ENCODE results near the gene UTF1.

UTF1 gene

GRCh38 chr10:133196936-133197758, 32.9 kb upstream of the UTF1 start:
- H3K4me3 ChIP-seq (ENCODE audit: low read depth in 1 of 2, low read length in 2 of 2): no peak overlapping the region

GRCh38 chr10:133197786-133198185, 32.2 kb upstream of the UTF1 start:
- H3K9me3 ChIP-seq (ENCODE audit: control insufficient read depth in 1 of 2, low read length in 2 of 2): no peaks in the 10 kb centered on the region
- no peaks in the 10 kb centered on the region for H3K4me1 ChIP-seq (ENCODE audit: control insufficient read depth in 1 of 2, insufficient read depth in 2 of 2, low read length in 2 of 2)
- H3K4me3 ChIP-seq (ENCODE audit: low read depth in 1 of 2, low read length in 2 of 2): no peak overlapping the region
- H3K27me3 ChIP-seq (ENCODE audit: control insufficient read depth in 1 of 2, insufficient read depth in 2 of 2, low read length in 2 of 2): no peaks in the 10 kb centered on the region
- H3K9ac ChIP-seq (ENCODE audit: low read depth in 1 of 2, low read length in 2 of 2): no peak overlapping the region
- H3K36me3 ChIP-seq (ENCODE audit: control insufficient read depth in 1 of 2, insufficient read depth in 2 of 2, low read length in 2 of 2): no peaks in the 10 kb centered on the region
- no peak overlapping the region for H3K27ac ChIP-seq (ENCODE audit: low read depth, low read length)

More at GRCh38 chr10:133196936-133197758, 32.9 kb upstream of the UTF1 start:
- Histone ChIP-seq H3K9ac (ENCODE audit: low read depth in 1 of 2, low read length in 2 of 2) (no peak overlapping the region), H3K9me3 (ENCODE audit: control insufficient read depth in 1 of 2, low read length in 2 of 2) (no peaks in the 10 kb centered on the region), H3K27me3 (ENCODE audit: control insufficient read depth in 1 of 2, insufficient read depth in 2 of 2, low read length in 2 of 2) (no peaks in the 10 kb centered on the region), H3K36me3 (ENCODE audit: control insufficient read depth in 1 of 2, insufficient read depth in 2 of 2, low read length in 2 of 2) (no peaks in the 10 kb centered on the region), H3K4me1 (ENCODE audit: control insufficient read depth in 1 of 2, insufficient read depth in 2 of 2, low read length in 2 of 2) (no peaks in the 10 kb centered on the region), H3K27ac (ENCODE audit: low read depth, low read length) (no peak overlapping the region)

GRCh38 chr10:133198206-133198605, 31.8 kb upstream of the UTF1 start:
- no peak overlapping the region for H3K9ac ChIP-seq (ENCODE audit: low read depth in 1 of 2, low read length in 2 of 2)
- no peaks in the 10 kb centered on the region for H3K27me3 ChIP-seq (ENCODE audit: control insufficient read depth in 1 of 2, insufficient read depth in 2 of 2, low read length in 2 of 2)
- H3K36me3 ChIP-seq (ENCODE audit: control insufficient read depth in 1 of 2, insufficient read depth in 2 of 2, low read length in 2 of 2): no peaks in the 10 kb centered on the region
- no peak overlapping the region for H3K27ac ChIP-seq (ENCODE audit: low read depth, low read length)
- H3K4me1 ChIP-seq (ENCODE audit: control insufficient read depth in 1 of 2, insufficient read depth in 2 of 2, low read length in 2 of 2): no peaks in the 10 kb centered on the region
- H3K9me3 ChIP-seq (ENCODE audit: control insufficient read depth in 1 of 2, low read length in 2 of 2): no peaks in the 10 kb centered on the region
- no peak overlapping the region for H3K4me3 ChIP-seq (ENCODE audit: low read depth in 1 of 2, low read length in 2 of 2)

- no peaks in the 10 kb centered on the region for H3K36me3 ChIP-seq (ENCODE audit: control insufficient read depth in 1 of 2, insufficient read depth in 2 of 2, low read length in 2 of 2)
These were observed 31.2 kb upstream of the UTF1 start for GRCh38 chr10:133198621-133199487.

GRCh38 chr10:133199488-133199885, 30.5 kb upstream of the UTF1 start:
- Histone ChIP-seq H3K9me3 (ENCODE audit: control insufficient read depth in 1 of 2, low read length in 2 of 2) (no peaks in the 10 kb centered on the region), H3K9ac (ENCODE audit: low read depth in 1 of 2, low read length in 2 of 2) (no peak overlapping the region), H3K4me1 (ENCODE audit: control insufficient read depth in 1 of 2, insufficient read depth in 2 of 2, low read length in 2 of 2) (no peaks in the 10 kb centered on the region)

More at GRCh38 chr10:133198621-133199487, 31.2 kb upstream of the UTF1 start:
- Histone ChIP-seq H3K27me3 (ENCODE audit: control insufficient read depth in 1 of 2, insufficient read depth in 2 of 2, low read length in 2 of 2) (no peaks in the 10 kb centered on the region), H3K9ac (ENCODE audit: low read depth in 1 of 2, low read length in 2 of 2) (no peak overlapping the region), H3K27ac (ENCODE audit: low read depth, low read length) (no peak overlapping the region), H3K9me3 (ENCODE audit: control insufficient read depth in 1 of 2, low read length in 2 of 2) (no peaks in the 10 kb centered on the region), H3K4me1 (ENCODE audit: control insufficient read depth in 1 of 2, insufficient read depth in 2 of 2, low read length in 2 of 2) (no peaks in the 10 kb centered on the region), H3K4me3 (ENCODE audit: low read depth in 1 of 2, low read length in 2 of 2) (no peak overlapping the region)

GRCh38 chr10:133199992-133200611, 29.9 kb upstream of the UTF1 start:
- Histone ChIP-seq H3K9me3 (ENCODE audit: control insufficient read depth in 1 of 2, low read length in 2 of 2) (no peaks in the 10 kb centered on the region), H3K9ac (ENCODE audit: low read depth in 1 of 2, low read length in 2 of 2) (no peak overlapping the region), H3K36me3 (ENCODE audit: control insufficient read depth in 1 of 2, insufficient read depth in 2 of 2, low read length in 2 of 2) (no peaks in the 10 kb centered on the region), H3K4me3 (ENCODE audit: low read depth in 1 of 2, low read length in 2 of 2) (no peak overlapping the region), H3K27ac (ENCODE audit: low read depth, low read length) (no peak overlapping the region), H3K27me3 (ENCODE audit: control insufficient read depth in 1 of 2, insufficient read depth in 2 of 2, low read length in 2 of 2) (no peaks in the 10 kb centered on the region), H3K4me1 (ENCODE audit: control insufficient read depth in 1 of 2, insufficient read depth in 2 of 2, low read length in 2 of 2) (no peaks in the 10 kb centered on the region)

More at GRCh38 chr10:133199488-133199885, 30.5 kb upstream of the UTF1 start:
- Histone ChIP-seq H3K27ac (ENCODE audit: low read depth, low read length) (no peak overlapping the region), H3K36me3 (ENCODE audit: control insufficient read depth in 1 of 2, insufficient read depth in 2 of 2, low read length in 2 of 2) (no peaks in the 10 kb centered on the region), H3K27me3 (ENCODE audit: control insufficient read depth in 1 of 2, insufficient read depth in 2 of 2, low read length in 2 of 2) (no peaks in the 10 kb centered on the region), H3K4me3 (ENCODE audit: low read depth in 1 of 2, low read length in 2 of 2) (no peak overlapping the region)

- H3K36me3 ChIP-seq (ENCODE audit: control insufficient read depth in 1 of 2, insufficient read depth in 2 of 2, low read length in 2 of 2): no peaks in the 10 kb centered on the region
- H3K9ac ChIP-seq (ENCODE audit: low read depth in 1 of 2, low read length in 2 of 2): no peak overlapping the region
- H3K27ac ChIP-seq (ENCODE audit: low read depth, low read length): no peak overlapping the region
- no peak overlapping the region for H3K4me3 ChIP-seq (ENCODE audit: low read depth in 1 of 2, low read length in 2 of 2)
- no peaks in the 10 kb centered on the region for H3K9me3 ChIP-seq (ENCODE audit: control insufficient read depth in 1 of 2, low read length in 2 of 2)
- no peaks in the 10 kb centered on the region for H3K27me3 ChIP-seq (ENCODE audit: control insufficient read depth in 1 of 2, insufficient read depth in 2 of 2, low read length in 2 of 2)
- H3K4me1 ChIP-seq (ENCODE audit: control insufficient read depth in 1 of 2, insufficient read depth in 2 of 2, low read length in 2 of 2): no peaks in the 10 kb centered on the region
These were observed 29.4 kb upstream of the UTF1 start for GRCh38 chr10:133200621-133201031.

- H3K4me3 ChIP-seq (ENCODE audit: low read depth in 1 of 2, low read length in 2 of 2): no peak overlapping the region
- H3K27ac ChIP-seq (ENCODE audit: low read depth, low read length): no peak overlapping the region
- no peak overlapping the region for H3K9ac ChIP-seq (ENCODE audit: low read depth in 1 of 2, low read length in 2 of 2)
- no peaks in the 10 kb centered on the region for H3K4me1 ChIP-seq (ENCODE audit: control insufficient read depth in 1 of 2, insufficient read depth in 2 of 2, low read length in 2 of 2)
- no peaks in the 10 kb centered on the region for H3K36me3 ChIP-seq (ENCODE audit: control insufficient read depth in 1 of 2, insufficient read depth in 2 of 2, low read length in 2 of 2)
- no peaks in the 10 kb centered on the region for H3K27me3 ChIP-seq (ENCODE audit: control insufficient read depth in 1 of 2, insufficient read depth in 2 of 2, low read length in 2 of 2)
- no peaks in the 10 kb centered on the region for H3K9me3 ChIP-seq (ENCODE audit: control insufficient read depth in 1 of 2, low read length in 2 of 2)
These were observed 28.7 kb upstream of the UTF1 start for GRCh38 chr10:133201151-133201947.

GRCh38 chr10:133201948-133202725, 27.9 kb upstream of the UTF1 start:
- H3K36me3 ChIP-seq (ENCODE audit: control insufficient read depth in 1 of 2, insufficient read depth in 2 of 2, low read length in 2 of 2): no peaks in the 10 kb centered on the region
- H3K4me1 ChIP-seq (ENCODE audit: control insufficient read depth in 1 of 2, insufficient read depth in 2 of 2, low read length in 2 of 2): no peaks in the 10 kb centered on the region
- H3K27ac ChIP-seq (ENCODE audit: low read depth, low read length): no peak overlapping the region
- no peak overlapping the region for H3K4me3 ChIP-seq (ENCODE audit: low read depth in 1 of 2, low read length in 2 of 2)
- no peak overlapping the region for H3K9ac ChIP-seq (ENCODE audit: low read depth in 1 of 2, low read length in 2 of 2)
- no peaks in the 10 kb centered on the region for H3K9me3 ChIP-seq (ENCODE audit: control insufficient read depth in 1 of 2, low read length in 2 of 2)
- no peaks in the 10 kb centered on the region for H3K27me3 ChIP-seq (ENCODE audit: control insufficient read depth in 1 of 2, insufficient read depth in 2 of 2, low read length in 2 of 2)
